Measurements from ENCODE around the gene ITPR3. TPM values are rescaled to one million over a fixed set of nuclear protein-coding genes. Genes with fewer than 3 reads are reported as not detected.
A peak's percentile ranks its signal among the peaks of the same experiment; 100 is the strongest.

Gene ITPR3
- total RNA-seq, 2 donors from 2014 or later: 39.2 to 50.8 TPM

GRCh38 chr6:33667072-33667471 lies 46.0 kb downstream of the ITPR3 start:
- no peak for ATAC-seq
- Mint-ChIP-seq H3K9me3 (no peaks in the 10 kb centered on the region), H3K36me3 (peaks cover 9 to 11% of the 10 kb centered on the region in 2 donors), H3K27ac (no peak overlapping the region)
- DNase-seq (ENCODE audit: low spot score in 2 of 2): no peak

GRCh38 chr6:33667776-33668175 lies 46.7 kb downstream of the ITPR3 start:
- H3K36me3 Mint-ChIP-seq: peaks cover 9 to 11% of the 10 kb centered on the region in 2 donors
- ATAC-seq (no peak), DNase-seq (ENCODE audit: low spot score in 2 of 2) (no peak)
- no peaks in the 10 kb centered on the region for H3K9me3 Mint-ChIP-seq
- H3K27ac Mint-ChIP-seq: peak overlapping the region in 1 of 2 donors; percentile 72

GRCh38 chr6:33668328-33668727 lies 47.2 kb downstream of the ITPR3 start:
- ATAC-seq (peak in 1 of 2 donors; percentile 6), DNase-seq (ENCODE audit: low spot score in 2 of 2) (no peak)
- peaks cover 9 to 11% of the 10 kb centered on the region in 2 donors for H3K36me3 Mint-ChIP-seq
- H3K27ac Mint-ChIP-seq: peak overlapping the region in 1 of 2 donors; percentile 72
- no peaks in the 10 kb centered on the region for H3K9me3 Mint-ChIP-seq

- peaks cover 9 to 11% of the 10 kb centered on the region in 2 donors for H3K36me3 Mint-ChIP-seq
- H3K9me3 Mint-ChIP-seq: no peaks in the 10 kb centered on the region
- ATAC-seq: peak; percentile 38 to 76
- DNase-seq (ENCODE audit: low spot score in 2 of 2): peak in 1 of 2 donors; percentile 31
- H3K27ac Mint-ChIP-seq: peak overlapping the region in 1 of 2 donors; percentile 44
Measured at GRCh38 chr6:33668914-33669313, 47.8 kb downstream of the ITPR3 start.

- Mint-ChIP-seq H3K36me3 (peaks cover 9 to 11% of the 10 kb centered on the region in 2 donors), H3K9me3 (no peaks in the 10 kb centered on the region), H3K27ac (no peak overlapping the region)
- no peak for ATAC-seq
- DNase-seq (ENCODE audit: low spot score in 2 of 2): no peak
Measured at GRCh38 chr6:33670086-33670660, 49.1 kb downstream of the ITPR3 start.

- no peak for ATAC-seq
- Mint-ChIP-seq H3K27ac (no peak overlapping the region), H3K9me3 (no peaks in the 10 kb centered on the region), H3K36me3 (peaks cover 10 to 11% of the 10 kb centered on the region in 2 donors)
- DNase-seq (ENCODE audit: low spot score in 2 of 2): no peak
Measured at GRCh38 chr6:33670971-33671743, 50.0 kb downstream of the ITPR3 start.

GRCh38 chr6:33671744-33672072 lies 50.6 kb downstream of the ITPR3 start:
- Mint-ChIP-seq H3K27ac (peak overlapping the region in 1 of 2 donors; percentile 85), H3K9me3 (no peaks in the 10 kb centered on the region), H3K36me3 (peaks cover 11 to 15% of the 10 kb centered on the region in 2 donors)
- ATAC-seq (no peak), DNase-seq (ENCODE audit: low spot score in 2 of 2) (no peak)

GRCh38 chr6:33672808-33673207 lies 51.7 kb downstream of the ITPR3 start:
- ATAC-seq (peak in 1 of 2 donors; percentile 55), DNase-seq (ENCODE audit: low spot score in 2 of 2) (no peak)
- H3K27ac Mint-ChIP-seq: no peak overlapping the region
- H3K36me3 Mint-ChIP-seq: peaks cover 11 to 15% of the 10 kb centered on the region in 2 donors
- no peaks in the 10 kb centered on the region for H3K9me3 Mint-ChIP-seq

- Mint-ChIP-seq H3K36me3 (peaks cover 4 to 6% of the 10 kb centered on the region in 2 donors), H3K9me3 (no peaks in the 10 kb centered on the region), H3K27ac (peak overlapping the region in 1 of 2 donors; percentile 90)
- DNase-seq (ENCODE audit: low spot score in 2 of 2): no peak
- ATAC-seq: no peak
Measured at GRCh38 chr6:33673851-33674250, 52.7 kb downstream of the ITPR3 start.

GRCh38 chr6:33675968-33676367 lies 54.8 kb downstream of the ITPR3 start:
- peaks cover 6 to 7% of the 10 kb centered on the region in 2 donors for H3K36me3 Mint-ChIP-seq

GRCh38 chr6:33676416-33677142 lies 55.5 kb downstream of the ITPR3 start:
- H3K9me3 Mint-ChIP-seq: no peaks in the 10 kb centered on the region
- H3K27ac Mint-ChIP-seq: peak overlapping the region in 1 of 2 donors; percentile 44
- ATAC-seq (no peak), DNase-seq (ENCODE audit: low spot score in 2 of 2) (no peak)
- H3K36me3 Mint-ChIP-seq: peaks cover 6 to 7% of the 10 kb centered on the region in 2 donors

More at GRCh38 chr6:33675968-33676367, 54.8 kb downstream of the ITPR3 start:
- peak overlapping the region in 1 of 2 donors; percentile 44 for H3K27ac Mint-ChIP-seq
- no peaks in the 10 kb centered on the region for H3K9me3 Mint-ChIP-seq
- DNase-seq (ENCODE audit: low spot score in 2 of 2): no peak
- ATAC-seq: no peak

- no peaks in the 10 kb centered on the region for H3K9me3 Mint-ChIP-seq
- H3K27ac Mint-ChIP-seq: peak overlapping the region in 1 of 2 donors; percentile 80
- ATAC-seq: no peak
- no peak for DNase-seq (ENCODE audit: low spot score in 2 of 2)
- peaks cover 6 to 7% of the 10 kb centered on the region in 2 donors for H3K36me3 Mint-ChIP-seq
Measured at GRCh38 chr6:33677143-33677660, 56.1 kb downstream of the ITPR3 start.

- H3K9me3 Mint-ChIP-seq: no peaks in the 10 kb centered on the region
- DNase-seq (ENCODE audit: low spot score in 2 of 2): no peak
- no peak for ATAC-seq
- peak overlapping the region in 1 of 2 donors; percentile 80 for H3K27ac Mint-ChIP-seq
- H3K36me3 Mint-ChIP-seq: peaks cover 6 to 7% of the 10 kb centered on the region in 2 donors
Measured at GRCh38 chr6:33677689-33678088, 56.6 kb downstream of the ITPR3 start.

- H3K36me3 Mint-ChIP-seq: peaks cover 6 to 7% of the 10 kb centered on the region in 2 donors
- ATAC-seq (no peak), DNase-seq (ENCODE audit: low spot score in 2 of 2) (no peak)
Measured at GRCh38 chr6:33678233-33678931, 57.3 kb downstream of the ITPR3 start.

GRCh38 chr6:33678932-33679490 lies 57.9 kb downstream of the ITPR3 start:
- H3K9me3 Mint-ChIP-seq: no peaks in the 10 kb centered on the region
- DNase-seq (ENCODE audit: low spot score in 2 of 2) (no peak), ATAC-seq (no peak)
- H3K36me3 Mint-ChIP-seq: peaks cover 6 to 7% of the 10 kb centered on the region in 2 donors
- H3K27ac Mint-ChIP-seq: peak overlapping the region in 1 of 2 donors; percentile 61

More at GRCh38 chr6:33678233-33678931, 57.3 kb downstream of the ITPR3 start:
- H3K27ac Mint-ChIP-seq: peak overlapping the region; percentile 61 to 80
- no peaks in the 10 kb centered on the region for H3K9me3 Mint-ChIP-seq

GRCh38 chr6:33679761-33680160 lies 58.6 kb downstream of the ITPR3 start:
- H3K9me3 Mint-ChIP-seq: no peaks in the 10 kb centered on the region
- DNase-seq (ENCODE audit: low spot score in 2 of 2): no peak
- H3K36me3 Mint-ChIP-seq: peaks cover 6 to 7% of the 10 kb centered on the region in 2 donors
- ATAC-seq: no peak
- H3K27ac Mint-ChIP-seq: peak overlapping the region in 1 of 2 donors; percentile 55
